ENCODE data around the gene PAQR5.

PAQR5 gene

GRCh38 chr15:69314131-69314530, 15.4 kb downstream of the PAQR5 start:
- H3K4me1 ChIP-seq = no peaks in the 10 kb centered on the region
- no peak overlapping the region for H3K4me3 ChIP-seq (ENCODE audit: low read depth, low read length)
- no peaks in the 10 kb centered on the region for H3K27me3 ChIP-seq
- DNase-seq = no peak
- no peaks in the 10 kb centered on the region for H3K9me3 ChIP-seq
- H3K36me3 ChIP-seq = no peaks in the 10 kb centered on the region
- no peak for TF ChIP-seq CTCF (IDR thresholded peaks at IDR 0.05; ENCODE audit: low read depth, low read length)

- no peak for DNase-seq
- TF ChIP-seq CTCF (IDR thresholded peaks at IDR 0.05; ENCODE audit: low read depth, low read length) = no peak
- no peaks in the 10 kb centered on the region for H3K27me3 ChIP-seq
- no peak overlapping the region for H3K4me3 ChIP-seq (ENCODE audit: low read depth, low read length)
- H3K4me1 ChIP-seq = peaks cover 2% of the 10 kb centered on the region
- H3K36me3 ChIP-seq = no peaks in the 10 kb centered on the region
- no peaks in the 10 kb centered on the region for H3K9me3 ChIP-seq
Measured at GRCh38 chr15:69314736-69315135, 16.0 kb downstream of the PAQR5 start.

- peaks cover 7% of the 10 kb centered on the region for H3K4me1 ChIP-seq
- no peaks in the 10 kb centered on the region for H3K9me3 ChIP-seq
- DNase-seq = no peak
- no peak for TF ChIP-seq CTCF (IDR thresholded peaks at IDR 0.05; ENCODE audit: low read depth, low read length)
- no peaks in the 10 kb centered on the region for H3K36me3 ChIP-seq
- H3K27me3 ChIP-seq = no peaks in the 10 kb centered on the region
- no peak overlapping the region for H3K4me3 ChIP-seq (ENCODE audit: low read depth, low read length)
Measured at GRCh38 chr15:69315402-69316110, 16.8 kb downstream of the PAQR5 start.

- no peak for DNase-seq
- Histone ChIP-seq H3K36me3 (no peaks in the 10 kb centered on the region), H3K27me3 (no peaks in the 10 kb centered on the region), H3K4me1 (peaks cover 7% of the 10 kb centered on the region), H3K4me3 (ENCODE audit: low read depth, low read length) (no peak overlapping the region), H3K9me3 (no peaks in the 10 kb centered on the region)
- no peak for TF ChIP-seq CTCF (IDR thresholded peaks at IDR 0.05; ENCODE audit: low read depth, low read length)
Measured at GRCh38 chr15:69316291-69316690, 17.6 kb downstream of the PAQR5 start.

GRCh38 chr15:69317392-69317841, 18.7 kb downstream of the PAQR5 start:
- Histone ChIP-seq H3K27me3 (no peaks in the 10 kb centered on the region), H3K4me3 (ENCODE audit: low read depth, low read length) (no peak overlapping the region), H3K36me3 (no peaks in the 10 kb centered on the region), H3K9me3 (no peaks in the 10 kb centered on the region), H3K4me1 (peaks cover 11% of the 10 kb centered on the region)
- TF ChIP-seq CTCF (IDR thresholded peaks at IDR 0.05; ENCODE audit: low read depth, low read length) = no peak
- no peak for DNase-seq

GRCh38 chr15:69318033-69318432, 19.3 kb downstream of the PAQR5 start:
- DNase-seq = no peak
- H3K4me3 ChIP-seq (ENCODE audit: low read depth, low read length) = no peak overlapping the region
- TF ChIP-seq CTCF (IDR thresholded peaks at IDR 0.05; ENCODE audit: low read depth, low read length) = no peak
- no peaks in the 10 kb centered on the region for H3K27me3 ChIP-seq
- no peaks in the 10 kb centered on the region for H3K36me3 ChIP-seq
- no peaks in the 10 kb centered on the region for H3K9me3 ChIP-seq
- H3K4me1 ChIP-seq = peaks cover 11% of the 10 kb centered on the region
